Hematopoietic multipotent progenitor cell treated with erythropoietin and hydrocortisone succinate and interleukin-3 and kit ligand, for 6 days (in vitro differentiated cells): ENCODE measurements around the gene PTCSC3.

Source experiments
- DNase-seq: peaks from one replicate; pipeline ENCODE4 v3.0.0-alpha.2; 2015

The PTCSC3 gene

GRCh38 chr14:36176524-36176923 lies at the start of gene PTCSC3:
TSS of gene PTCSC3 (minus strand) at chr14:36176722.
- DNase-seq = no peak

- DNase-seq = no peak
These were observed 49.6 kb upstream of the PTCSC3 start for GRCh38 chr14:36226164-36226563.

- DNase-seq = no peak
These were observed 47.7 kb upstream of the PTCSC3 start for GRCh38 chr14:36224176-36224575.

- DNase-seq = peak; percentile 5
These were observed 47.0 kb upstream of the PTCSC3 start for GRCh38 chr14:36223558-36223957.

- DNase-seq = no peak
These were observed 46.5 kb upstream of the PTCSC3 start for GRCh38 chr14:36222952-36223468.

GRCh38 chr14:36222337-36222736 lies 45.8 kb upstream of the PTCSC3 start:
- no peak for DNase-seq

GRCh38 chr14:36221112-36221511 lies 44.6 kb upstream of the PTCSC3 start:
- no peak for DNase-seq

- DNase-seq = no peak
These were observed 41.2 kb upstream of the PTCSC3 start for GRCh38 chr14:36217732-36218131.

- no peak for DNase-seq
These were observed 40.5 kb upstream of the PTCSC3 start for GRCh38 chr14:36217027-36217426.

GRCh38 chr14:36215217-36215598 lies 38.7 kb upstream of the PTCSC3 start:
- no peak for DNase-seq

GRCh38 chr14:36214476-36215216 lies 38.1 kb upstream of the PTCSC3 start:
- DNase-seq = no peak

- no peak for DNase-seq
These were observed 36.5 kb upstream of the PTCSC3 start for GRCh38 chr14:36212987-36213386.

GRCh38 chr14:36212577-36212976 lies 36.1 kb upstream of the PTCSC3 start:
- DNase-seq = no peak

- no peak for DNase-seq
These were observed 32.3 kb upstream of the PTCSC3 start for GRCh38 chr14:36208690-36209278.

- DNase-seq = peak; percentile 3
These were observed 31.0 kb upstream of the PTCSC3 start for GRCh38 chr14:36207500-36207899.

- DNase-seq = no peak
These were observed 28.0 kb upstream of the PTCSC3 start for GRCh38 chr14:36204461-36205073.

- DNase-seq = no peak
These were observed 21.9 kb upstream of the PTCSC3 start for GRCh38 chr14:36198378-36198777.

GRCh38 chr14:36194663-36195062 lies 18.1 kb upstream of the PTCSC3 start:
- no peak for DNase-seq

- DNase-seq = no peak
These were observed 16.0 kb upstream of the PTCSC3 start for GRCh38 chr14:36192530-36192929.

- no peak for DNase-seq
These were observed 6.9 kb upstream of the PTCSC3 start for GRCh38 chr14:36183402-36183801.

- no peak for DNase-seq
These were observed 4.9 kb upstream of the PTCSC3 start for GRCh38 chr14:36181417-36181816.

- no peak for DNase-seq
These were observed 967 bp upstream of the PTCSC3 start for GRCh38 chr14:36177489-36177888.

GRCh38 chr14:36174767-36175424 lies 1.6 kb downstream of the PTCSC3 start:
- DNase-seq = no peak

- no peak for DNase-seq
These were observed 3.4 kb downstream of the PTCSC3 start for GRCh38 chr14:36173161-36173560.
